ENCODE measurements around the gene CDKAL1.

GRCh38 chr6:20605061-20605460, 70.8 kb downstream of the CDKAL1 start:
- TF ChIP-seq CTCF (IDR thresholded peaks at IDR 0.05 in 2 of 3, conservative IDR thresholded peaks at IDR 0.05 in 1 of 3; ENCODE audit: control insufficient read depth in 2 of 3, extremely low read depth in 1 of 3, insufficient read depth in 1 of 3, low read depth in 3 of 3, low read length in 3 of 3) = no peak
- no peak for TF ChIP-seq POLR2AphosphoS5 (IDR thresholded peaks at IDR 0.05; ENCODE audit: low read length)
- no peak for TF ChIP-seq CHD1 (IDR thresholded peaks at IDR 0.05; ENCODE audit: low read depth, low read length)
- TF ChIP-seq SPI1 (IDR thresholded peaks at IDR 0.05; ENCODE audit: borderline replicate concordance, insufficient read depth, low read depth, low read length) = no peak
- no peak for TF ChIP-seq HDAC2 (IDR thresholded peaks at IDR 0.05)
- no peak for TF ChIP-seq SMC3 (IDR thresholded peaks at IDR 0.05; ENCODE audit: borderline replicate concordance, low read length)
- TF ChIP-seq EZH2 (IDR thresholded peaks at IDR 0.05; ENCODE audit: borderline replicate concordance, control insufficient read depth, low read depth, low read length) = no peak
- no peak for TF ChIP-seq RAD21 (IDR thresholded peaks at IDR 0.05; ENCODE audit: insufficient read depth, low read depth, low read length)
- TF ChIP-seq USF2 (IDR thresholded peaks at IDR 0.05; ENCODE audit: borderline replicate concordance, low read depth, low read length) = no peak
